GM18951 (cell line): ENCODE measurements around the gene ITPK1.

Experiments used
- POLR2A ChIP-seq: IDR thresholded peaks from 4 replicates; pipeline ENCODE4 v1.6.1; 2011; ENCODE audit warnings: mild to moderate bottlenecking; ENCODE audit not compliant: insufficient read length, insufficient read depth; ENCODE audit errors: extremely low read depth
- in situ Hi-C: fragments of 300-500 bp; cut with MboI; formaldehyde crosslinking; loops from one replicate; pipeline ENCODE4 v1.12.0; 2022; ENCODE audit warnings: low sequenced_read_pairs, mixed read lengths, inconsistent platforms; ENCODE audit not compliant: unreplicated experiment

The ITPK1 gene

DNA sequence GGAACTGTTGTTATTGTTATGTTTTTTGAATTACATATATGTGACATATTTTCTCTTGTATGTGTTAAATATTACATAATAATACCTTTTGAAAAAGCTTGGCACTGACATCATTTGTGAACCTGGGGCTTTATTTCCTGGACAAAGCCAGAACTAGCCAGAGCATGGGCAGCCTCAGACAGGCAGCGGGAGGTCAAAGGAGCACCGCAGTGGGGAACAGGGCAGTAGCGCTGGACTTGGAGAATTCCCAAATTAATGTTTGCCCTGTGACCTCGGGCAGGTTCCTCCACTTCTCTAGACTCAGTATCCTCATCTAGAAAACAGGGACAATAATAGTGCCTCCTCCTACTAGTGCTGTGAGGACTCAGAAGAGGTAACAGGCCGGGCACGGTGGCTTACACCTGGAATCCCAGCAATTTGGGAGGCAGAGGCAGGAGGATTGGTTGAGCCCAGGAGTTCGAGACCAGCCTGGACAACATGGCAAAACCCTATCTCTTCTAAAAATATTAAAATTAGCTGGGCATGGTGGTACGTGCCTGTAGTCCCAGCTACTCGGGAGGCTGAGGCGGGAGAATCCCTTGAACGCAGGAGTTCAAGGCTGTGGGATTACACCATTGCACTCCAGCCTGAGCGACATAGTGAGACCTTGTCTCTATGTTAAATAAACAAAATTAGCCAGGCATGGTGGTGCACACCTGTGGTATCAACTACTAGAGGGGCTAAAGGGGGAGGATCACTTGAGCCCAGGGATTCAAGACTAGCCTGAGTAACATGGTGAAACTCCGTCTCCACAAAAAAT is 27.3 kb upstream of the ITPK1 start:
- TF ChIP-seq POLR2A = no peak
- in situ Hi-C loops = no loop called here

DNA sequence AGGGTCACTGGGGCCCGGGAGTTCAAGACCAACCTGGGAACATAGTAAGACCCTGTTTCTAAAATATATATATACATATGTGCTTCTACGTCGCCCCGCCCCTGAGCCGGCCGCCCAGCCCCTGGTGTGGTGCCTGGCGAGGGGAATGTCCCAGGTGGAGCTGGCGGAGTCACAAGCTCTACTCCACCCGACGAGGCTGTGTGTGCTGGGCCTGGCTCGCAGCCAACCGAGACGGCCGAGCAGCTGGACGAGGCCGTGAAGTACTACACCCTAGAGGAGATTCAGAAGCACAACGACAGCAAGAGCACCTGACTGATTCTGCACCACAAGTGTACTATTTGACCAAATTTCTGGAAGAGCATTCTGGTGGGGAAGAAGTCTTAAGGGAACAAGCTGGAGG is 22.1 kb upstream of the ITPK1 start:
- in situ Hi-C loops = loop anchor here (10.0 kb wide), 1 partner anchor 183 kb away; no protein-coding TSS in a partner anchor
- TF ChIP-seq POLR2A = no peak

DNA sequence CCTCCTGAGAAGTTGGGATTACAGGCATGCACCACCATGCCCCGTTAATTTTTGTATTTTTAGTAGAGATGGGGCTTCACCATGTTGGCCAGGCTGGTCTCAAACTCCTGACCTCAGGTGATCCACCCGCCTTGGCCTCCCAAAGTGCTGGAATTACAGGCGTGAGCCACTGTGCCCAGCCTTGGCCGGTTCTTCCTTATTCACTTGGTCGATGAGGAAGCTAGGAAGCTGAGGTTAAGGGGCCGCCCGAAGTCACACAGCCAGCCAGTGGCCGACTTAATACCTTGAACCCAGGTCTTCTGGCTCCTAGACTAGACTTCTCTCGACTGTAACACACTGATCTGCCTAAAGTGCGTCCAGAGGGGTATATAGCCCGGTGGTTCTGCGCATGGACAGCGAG is 20.8 kb upstream of the ITPK1 start:
- in situ Hi-C loops = loop anchor here (10.0 kb wide), 1 partner anchor 182 kb away; no protein-coding TSS in a partner anchor

DNA sequence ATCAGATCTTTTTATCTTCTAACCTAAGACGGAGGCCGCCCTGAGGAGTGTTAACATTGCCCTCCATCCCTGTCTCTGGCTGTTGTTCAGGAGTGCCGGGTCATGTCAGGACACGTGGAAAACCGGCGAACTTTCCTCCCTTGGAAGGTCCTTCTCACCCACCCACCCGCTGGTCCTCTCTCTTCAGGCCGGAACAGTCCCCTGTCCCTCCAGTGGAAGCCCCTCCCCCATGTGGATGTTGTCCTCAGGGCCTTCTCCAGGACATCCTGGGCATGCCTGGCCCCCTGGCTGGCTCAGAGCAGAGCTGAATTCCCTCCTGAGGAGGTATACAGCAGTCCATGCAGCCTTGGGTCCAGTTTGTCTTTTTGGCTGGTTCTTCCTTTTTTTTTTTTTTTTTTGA is 20.3 kb upstream of the ITPK1 start:
- in situ Hi-C loops = loop anchor here (10.0 kb wide), 1 partner anchor 181 kb away; no protein-coding TSS in a partner anchor
- TF ChIP-seq POLR2A = no peak

DNA sequence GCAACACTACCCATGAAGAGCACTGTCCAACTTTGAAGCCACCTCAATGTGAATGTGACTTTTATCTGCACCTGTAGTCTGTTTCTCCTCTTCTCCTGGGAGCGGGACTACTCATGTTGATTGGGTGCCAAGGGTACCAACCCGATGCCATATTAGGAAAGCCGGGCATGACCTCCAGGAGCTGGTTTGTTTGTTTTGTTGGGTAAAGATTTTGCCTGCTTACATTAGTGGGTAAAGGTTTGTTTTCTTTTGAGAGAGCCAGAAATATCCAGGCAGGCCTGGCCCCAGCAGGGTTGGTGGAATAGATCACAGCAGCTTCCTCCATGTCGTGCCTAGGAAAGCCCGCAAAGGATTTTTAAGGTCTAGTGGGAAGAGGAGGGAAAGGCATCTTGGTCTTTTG is 19.7 kb upstream of the ITPK1 start:
- in situ Hi-C loops = loop anchor here (10.0 kb wide), 1 partner anchor 181 kb away; no protein-coding TSS in a partner anchor

GRCh38 chr14:93133464-93133863 is 17.7 kb upstream of the ITPK1 start:
- TF ChIP-seq POLR2A = no peak
- in situ Hi-C loops = loop anchor here (10.0 kb wide), 1 partner anchor 179 kb away; no protein-coding TSS in a partner anchor

More for the DNA sequence above, 19.7 kb upstream of the ITPK1 start:
- no peak for TF ChIP-seq POLR2A

- no peak for TF ChIP-seq POLR2A
- in situ Hi-C loops = loop anchor here (10.0 kb wide), 1 partner anchor 178 kb away; no protein-coding TSS in a partner anchor
Observed at GRCh38 chr14:93132472-93133065, 16.8 kb upstream of the ITPK1 start.

DNA sequence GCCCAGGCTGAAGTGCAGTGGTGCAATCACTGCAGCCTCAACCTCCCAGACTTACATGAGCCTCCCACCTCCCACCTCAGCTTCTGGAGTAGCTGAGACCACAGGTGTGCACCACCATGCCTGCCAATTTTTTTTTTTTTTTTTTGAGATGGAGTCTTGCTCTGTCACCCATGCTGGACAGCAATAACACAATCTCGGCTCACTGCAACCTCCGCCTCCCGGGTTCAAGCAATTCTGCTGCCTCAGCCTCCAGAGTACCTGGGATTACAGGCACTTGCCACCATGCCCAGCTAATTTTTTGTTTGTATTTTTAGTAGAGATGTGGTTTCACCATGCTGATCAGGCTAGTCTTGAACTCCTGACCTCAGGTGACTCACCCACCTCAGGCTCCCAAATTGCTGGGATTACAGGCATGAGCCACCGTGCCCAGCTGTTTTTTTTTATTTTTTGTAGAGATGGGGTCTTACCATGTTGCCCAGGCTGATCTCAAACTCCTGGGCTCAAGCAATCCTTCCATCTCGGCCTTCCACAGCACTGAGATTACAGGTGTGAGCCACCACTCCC is 15.6 kb upstream of the ITPK1 start:
- in situ Hi-C loops = loop anchor here (10.0 kb wide), 1 partner anchor 177 kb away; no protein-coding TSS in a partner anchor

DNA sequence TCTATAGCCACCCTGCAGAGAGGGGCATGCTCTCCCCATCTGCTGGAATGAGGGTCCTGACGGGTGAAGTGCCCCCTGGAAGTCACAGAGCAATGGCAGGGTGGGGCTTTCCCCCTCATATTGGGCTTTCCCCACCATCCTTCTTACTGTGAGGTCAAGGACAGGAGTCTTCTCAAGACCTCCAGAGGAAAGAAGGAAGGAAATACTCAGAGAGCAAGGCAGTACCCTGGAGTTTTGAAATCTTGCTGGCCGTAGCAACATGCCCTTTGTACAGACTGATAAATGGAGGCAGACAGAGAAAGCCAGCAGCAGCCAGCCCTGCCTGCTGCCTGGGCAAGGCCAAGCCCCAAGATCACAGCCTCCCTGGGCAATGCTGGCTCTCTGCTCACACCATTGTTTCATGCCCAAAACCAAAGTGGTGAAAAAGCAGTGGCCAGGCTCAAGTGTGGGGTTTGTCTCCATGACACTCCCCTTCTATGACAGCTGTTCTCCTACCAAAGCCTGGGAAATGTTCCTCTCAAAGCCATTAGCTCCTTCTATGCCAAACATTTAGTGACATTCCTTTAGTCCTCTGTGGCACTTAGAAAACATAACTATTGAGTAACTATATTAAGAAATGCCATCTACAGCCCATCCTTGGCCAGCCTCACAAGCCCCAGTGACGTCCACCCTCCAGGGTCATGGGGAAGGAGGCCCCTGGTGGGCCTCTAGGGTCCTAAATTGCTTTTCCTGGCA is 13.2 kb upstream of the ITPK1 start:
- TF ChIP-seq POLR2A = no peak
- in situ Hi-C loops = no loop called here

GRCh38 chr14:93126111-93126510 is 10.4 kb upstream of the ITPK1 start:
- in situ Hi-C loops = no loop called here
- no peak for TF ChIP-seq POLR2A

GRCh38 chr14:93122826-93123225 is 7.1 kb upstream of the ITPK1 start:
- TF ChIP-seq POLR2A = no peak
- in situ Hi-C loops = no loop called here

DNA sequence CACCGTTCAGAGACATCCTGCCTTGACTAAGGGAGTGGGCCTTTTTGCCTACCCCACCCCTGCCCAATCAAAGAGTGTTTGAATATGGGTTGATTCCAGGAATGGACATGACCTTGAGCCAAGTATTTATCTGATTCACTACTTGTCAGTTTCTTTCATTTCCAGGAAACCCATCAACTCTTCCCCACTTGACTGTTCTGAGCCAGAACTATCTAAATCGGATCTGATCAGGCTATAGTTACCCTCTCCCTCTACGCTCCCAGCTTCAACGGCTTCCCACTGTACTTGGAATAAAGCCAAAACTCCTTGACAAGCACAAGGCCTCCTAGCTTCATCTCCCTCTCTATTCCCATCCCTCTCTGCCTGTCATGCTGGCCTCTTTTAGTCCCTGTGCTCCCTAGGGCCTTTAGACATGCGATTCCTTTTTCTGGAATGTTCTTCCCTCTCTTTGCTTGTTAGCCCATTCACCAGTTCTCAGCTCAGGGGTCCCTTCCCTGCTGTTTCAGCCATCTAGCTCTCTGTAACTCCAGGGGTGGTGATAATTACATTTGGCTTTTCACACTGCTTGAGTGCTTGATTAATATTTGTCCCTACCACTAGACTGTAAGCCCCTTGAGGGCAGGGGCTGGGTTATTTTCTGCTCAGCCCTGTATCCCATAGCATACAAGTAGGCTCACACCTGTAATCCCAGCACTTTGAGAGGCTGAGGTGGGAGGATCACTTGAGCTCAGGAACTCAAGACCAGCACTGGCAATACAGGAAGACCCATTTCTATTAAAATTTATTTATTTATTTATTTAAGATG is 5.5 kb upstream of the ITPK1 start:
- in situ Hi-C loops = no loop called here
- no peak for TF ChIP-seq POLR2A
